ENCODE data around the gene RAB17. TPM values are rescaled to one million over a fixed set of nuclear protein-coding genes. Genes with fewer than 3 reads are reported as not detected.

RAB17 gene
- total and polyA plus RNA-seq, 12 donors, result 0.37 to 18.7 (median 5.0) TPM

DNA sequence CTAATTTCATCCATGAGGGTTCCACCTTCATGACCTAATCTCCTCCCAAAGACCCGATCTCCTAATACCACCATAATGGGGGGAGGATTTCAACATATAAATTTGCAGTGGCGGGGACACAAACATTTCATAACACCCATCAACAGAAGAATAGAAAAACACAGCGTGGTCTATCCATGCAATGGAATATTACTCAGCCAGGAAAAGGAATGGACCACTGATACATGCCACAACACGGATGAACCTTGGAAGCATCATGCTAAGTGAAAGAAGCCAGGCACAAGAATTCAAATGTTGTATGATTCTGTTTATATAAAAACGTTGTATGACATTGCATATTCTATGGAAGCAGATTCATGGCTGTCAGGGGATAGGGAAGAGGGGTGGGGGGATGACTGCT lies 21.5 kb downstream of the RAB17 start:
- WGBS, 4 donors, result 86 to 88% (median 87%) methylated on average over 5 of the region's 5 CpGs
- peaks cover 4 to 5% of the 10 kb centered on the region in 2 donors for H3K4me1 ChIP-seq (replicated peaks in 1 of 2)
- no peak overlapping the region for H3K27ac ChIP-seq
- H3K9me3 ChIP-seq (replicated peaks in 1 of 3), result no peaks in the 10 kb centered on the region
- H3K36me3 ChIP-seq (replicated peaks in 1 of 2), result no peaks in the 10 kb centered on the region
- H3K4me3 ChIP-seq, result no peak overlapping the region
- TF ChIP-seq, protein P1, sequence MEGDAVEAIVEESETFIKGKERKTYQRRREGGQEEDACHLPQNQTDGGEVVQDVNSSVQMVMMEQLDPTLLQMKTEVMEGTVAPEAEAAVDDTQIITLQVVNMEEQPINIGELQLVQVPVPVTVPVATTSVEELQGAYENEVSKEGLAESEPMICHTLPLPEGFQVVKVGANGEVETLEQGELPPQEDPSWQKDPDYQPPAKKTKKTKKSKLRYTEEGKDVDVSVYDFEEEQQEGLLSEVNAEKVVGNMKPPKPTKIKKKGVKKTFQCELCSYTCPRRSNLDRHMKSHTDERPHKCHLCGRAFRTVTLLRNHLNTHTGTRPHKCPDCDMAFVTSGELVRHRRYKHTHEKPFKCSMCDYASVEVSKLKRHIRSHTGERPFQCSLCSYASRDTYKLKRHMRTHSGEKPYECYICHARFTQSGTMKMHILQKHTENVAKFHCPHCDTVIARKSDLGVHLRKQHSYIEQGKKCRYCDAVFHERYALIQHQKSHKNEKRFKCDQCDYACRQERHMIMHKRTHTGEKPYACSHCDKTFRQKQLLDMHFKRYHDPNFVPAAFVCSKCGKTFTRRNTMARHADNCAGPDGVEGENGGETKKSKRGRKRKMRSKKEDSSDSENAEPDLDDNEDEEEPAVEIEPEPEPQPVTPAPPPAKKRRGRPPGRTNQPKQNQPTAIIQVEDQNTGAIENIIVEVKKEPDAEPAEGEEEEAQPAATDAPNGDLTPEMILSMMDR (IDR thresholded peaks at IDR 0.05), result no peak
- no peak for TF ChIP-seq POLR2A (IDR thresholded peaks at IDR 0.05)
- no peaks in the 10 kb centered on the region for H3K27me3 ChIP-seq
- DNase-seq, result no peak
- intact Hi-C loops (cut with DNase I), result no loop called here

DNA sequence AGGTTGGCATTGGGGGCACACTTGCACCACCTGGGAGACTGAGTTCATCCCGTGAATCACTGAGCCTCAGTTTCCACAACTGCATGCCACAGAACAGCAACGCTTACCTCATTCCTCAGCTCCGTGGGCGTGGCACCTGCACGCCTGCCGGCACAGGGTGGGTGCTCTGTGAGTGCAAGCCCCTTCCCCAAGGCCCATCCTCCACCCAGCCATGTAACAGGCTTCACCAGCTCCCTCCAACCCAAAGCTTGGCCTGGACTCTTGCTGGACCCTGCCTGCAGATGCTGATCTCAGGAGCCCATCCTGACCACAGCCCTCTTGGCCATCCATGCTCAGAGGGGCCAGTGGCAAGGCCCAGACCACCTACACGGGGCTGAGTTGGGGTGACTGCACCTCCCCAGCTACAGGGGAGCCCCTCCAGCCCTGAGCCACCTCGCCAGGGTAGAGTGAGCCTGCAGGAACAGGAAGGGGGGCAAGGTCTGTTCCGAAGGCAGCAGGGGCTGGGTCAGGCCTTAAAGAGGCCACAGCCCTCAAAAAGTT lies 22.3 kb downstream of the RAB17 start:
- no peak for DNase-seq
- intact Hi-C loops (cut with DNase I), result no loop called here

DNA sequence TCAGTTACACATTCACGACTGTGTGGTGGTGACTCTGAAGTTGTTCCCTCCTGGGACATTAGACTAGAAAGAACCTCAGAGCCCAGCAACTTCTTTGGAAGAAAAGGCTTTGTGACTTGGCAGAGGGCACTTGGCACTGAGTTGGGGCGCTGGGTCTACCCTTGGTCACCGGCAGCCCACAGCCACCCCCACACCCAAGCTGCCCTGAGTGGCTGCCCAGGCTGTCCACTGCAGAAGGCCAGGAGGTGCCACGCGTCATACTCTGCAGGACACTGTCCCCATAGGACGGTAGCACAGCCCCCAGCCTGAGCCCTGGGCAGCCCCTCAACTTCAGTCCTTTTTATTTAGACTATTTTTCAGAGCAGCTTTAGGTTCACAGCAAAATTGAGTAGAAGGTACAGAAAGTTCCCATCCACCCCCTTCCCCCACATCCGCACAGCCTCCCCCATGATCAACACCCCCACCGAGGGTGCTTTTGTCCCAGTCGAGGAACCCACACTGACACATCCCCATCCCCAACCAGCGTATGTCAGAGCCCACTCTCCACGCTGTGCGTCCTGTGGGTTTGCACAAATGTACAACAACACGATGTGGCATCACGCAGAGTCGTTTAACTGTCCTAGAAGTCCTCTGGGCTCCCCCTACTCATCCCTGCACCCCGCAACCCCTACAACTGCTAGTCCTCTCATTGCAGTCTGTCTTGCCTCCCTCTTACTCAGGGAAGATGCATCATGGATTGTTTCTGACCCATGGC lies 23.1 kb downstream of the RAB17 start:
- no peak overlapping the region for H3K27ac ChIP-seq
- no peaks in the 10 kb centered on the region for H3K36me3 ChIP-seq (replicated peaks in 1 of 2)
- intact Hi-C loops (cut with DNase I), result no loop called here
- no peak for DNase-seq
- WGBS, 4 donors, result 84 to 90% (median 87%) methylated on average over 16 of the region's 16 CpGs
- H3K4me1 ChIP-seq (replicated peaks in 1 of 2), result peaks cover 3 to 5% of the 10 kb centered on the region in 2 donors
- no peaks in the 10 kb centered on the region for H3K9me3 ChIP-seq (replicated peaks in 1 of 3)
- H3K4me3 ChIP-seq, result no peak overlapping the region
- TF ChIP-seq POLR2A (IDR thresholded peaks at IDR 0.05), result no peak
- TF ChIP-seq, protein P1 (IDR thresholded peaks at IDR 0.05), result no peak
- no peaks in the 10 kb centered on the region for H3K27me3 ChIP-seq

More for the DNA sequence above, 22.3 kb downstream of the RAB17 start:
- Histone ChIP-seq H3K27me3 (no peaks in the 10 kb centered on the region), H3K9me3 (replicated peaks in 1 of 3) (no peaks in the 10 kb centered on the region), H3K4me3 (no peak overlapping the region), H3K36me3 (replicated peaks in 1 of 2) (no peaks in the 10 kb centered on the region), H3K27ac (no peak overlapping the region), H3K4me1 (replicated peaks in 1 of 2) (peaks cover 4 to 5% of the 10 kb centered on the region in 2 donors)
- TF ChIP-seq, protein P1 (IDR thresholded peaks at IDR 0.05), result no peak
- TF ChIP-seq POLR2A (IDR thresholded peaks at IDR 0.05), result no peak
- 61 to 84% (median 79%) methylated on average over 3 to 9 of the region's 9 CpGs for WGBS, 4 donors

DNA sequence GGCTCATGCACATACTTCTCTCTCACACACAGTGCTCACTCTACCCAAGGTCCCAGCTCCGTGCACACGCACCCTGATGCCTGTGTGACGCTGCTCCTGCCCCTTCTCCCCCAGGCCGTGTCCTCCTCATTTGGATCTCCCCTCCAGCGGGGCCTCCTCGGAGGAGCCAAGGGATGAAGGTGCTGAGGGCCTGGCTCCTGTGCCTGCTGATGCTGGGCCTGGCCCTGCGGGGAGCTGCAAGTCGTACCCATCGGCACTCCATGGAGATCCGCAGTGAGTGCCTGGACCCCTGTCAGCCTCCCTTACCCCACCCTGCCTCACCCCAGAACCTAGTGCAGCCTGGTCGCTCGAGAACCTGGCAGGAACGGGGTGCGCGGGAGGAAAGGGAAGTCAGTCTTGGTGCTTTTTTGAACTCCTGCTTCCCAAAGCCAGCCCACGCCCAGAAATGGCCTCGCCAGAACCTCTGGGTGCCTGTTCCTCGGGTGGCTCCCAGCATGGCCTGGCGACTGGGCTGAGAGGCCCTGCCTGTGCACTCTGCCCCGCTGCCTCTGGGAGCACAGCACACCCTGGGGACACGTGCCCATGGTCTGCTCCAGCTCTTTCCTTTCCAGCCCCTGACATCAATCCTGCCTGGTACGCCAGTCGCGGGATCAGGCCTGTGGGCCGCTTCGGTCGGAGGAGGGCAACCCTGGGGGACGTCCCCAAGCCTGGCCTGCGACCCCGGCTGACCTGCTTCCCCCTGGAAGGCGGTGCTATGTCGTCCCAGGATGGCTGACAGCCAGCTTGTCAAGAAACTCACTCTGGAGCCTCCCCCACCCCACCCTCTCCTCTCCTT lies 23.9 kb downstream of the RAB17 start, which contains the start of gene PRLH:
Gene PRLH, plus strand, starts transcription at position 174 of the 835 bp plus-strand sequence. Its CDS starts 0 bp downstream, at position 174.
- Histone ChIP-seq H3K4me1 (replicated peaks in 1 of 2) (no peaks in the 10 kb centered on the region), H3K27ac (no peak within 1 kb of the TSS), H3K36me3 (replicated peaks in 1 of 2) (no peaks in the 10 kb centered on the region), H3K4me3 (no peak within 1 kb of the TSS), H3K9me3 (replicated peaks in 1 of 3) (no peaks in the 10 kb centered on the region), H3K27me3 (no peaks in the 10 kb centered on the region)
- 80 to 86% (median 84%) methylated on average over 16 to 32 of the region's 32 CpGs for WGBS, 4 donors
- no peak for TF ChIP-seq POLR2A (IDR thresholded peaks at IDR 0.05)
- TF ChIP-seq, protein P1 (IDR thresholded peaks at IDR 0.05), result no peak
- no peak for DNase-seq
- intact Hi-C loops (cut with DNase I), result no loop called here

All from adrenal gland (tissue), 12 donors.